Tibial nerve (tissue), 4 donors: Measurements from ENCODE around the gene APOBEC3H.

Experiments
- EP300 ChIP-seq, 2 donors: sonication (generic); formaldehyde crosslinking; IDR thresholded peaks; one replicate each; pipeline ENCODE4 v1.6.1; 2017; ENCODE audit warnings: antibody characterized with exemption in 2 of 2, mild to moderate bottlenecking in 1 of 2
- POLR2A ChIP-seq, 2 donors: fragments of 450-650 bp; IDR thresholded peaks; one replicate each; pipeline ENCODE4 v1.6.1; 2017; ENCODE audit warnings: antibody characterized with exemption in 2 of 2, mild to moderate bottlenecking in 2 of 2, moderate library complexity in 2 of 2
- TF ChIP-seq, protein P1 (sequence below), 5 experiments: fragments of 200-600 bp in 3 of 5; fragments of 450-650 bp in 2 of 5; sonication (generic) in 3 of 5; IDR thresholded peaks; one replicate each; pipeline ENCODE4 v1.5.1; 2016 to 2019; ENCODE audit warnings: antibody characterized with exemption in 5 of 5, mild to moderate bottlenecking in 3 of 5, moderate library complexity in 2 of 5

DNA sequence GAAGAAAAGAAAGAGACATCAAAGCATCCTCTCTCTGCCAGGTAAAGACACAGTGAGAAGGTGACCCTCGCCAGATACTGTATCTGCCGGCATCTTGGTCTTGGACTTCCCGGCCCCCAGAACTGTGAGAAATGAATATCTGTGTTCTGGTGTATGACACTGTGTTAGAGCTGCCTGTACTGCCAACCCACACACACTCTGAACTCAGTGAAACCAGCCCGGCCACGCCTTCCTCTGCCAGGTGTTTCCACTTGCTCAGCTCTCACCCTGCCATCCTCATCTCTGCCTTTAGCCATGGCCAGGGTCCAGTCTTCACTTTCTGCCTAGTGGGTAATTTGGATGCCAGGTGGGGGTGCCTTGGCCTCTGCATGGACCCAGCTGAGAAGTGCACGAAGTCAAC is 31.5 kb downstream of the APOBEC3H start:
- TF ChIP-seq, protein P1, sequence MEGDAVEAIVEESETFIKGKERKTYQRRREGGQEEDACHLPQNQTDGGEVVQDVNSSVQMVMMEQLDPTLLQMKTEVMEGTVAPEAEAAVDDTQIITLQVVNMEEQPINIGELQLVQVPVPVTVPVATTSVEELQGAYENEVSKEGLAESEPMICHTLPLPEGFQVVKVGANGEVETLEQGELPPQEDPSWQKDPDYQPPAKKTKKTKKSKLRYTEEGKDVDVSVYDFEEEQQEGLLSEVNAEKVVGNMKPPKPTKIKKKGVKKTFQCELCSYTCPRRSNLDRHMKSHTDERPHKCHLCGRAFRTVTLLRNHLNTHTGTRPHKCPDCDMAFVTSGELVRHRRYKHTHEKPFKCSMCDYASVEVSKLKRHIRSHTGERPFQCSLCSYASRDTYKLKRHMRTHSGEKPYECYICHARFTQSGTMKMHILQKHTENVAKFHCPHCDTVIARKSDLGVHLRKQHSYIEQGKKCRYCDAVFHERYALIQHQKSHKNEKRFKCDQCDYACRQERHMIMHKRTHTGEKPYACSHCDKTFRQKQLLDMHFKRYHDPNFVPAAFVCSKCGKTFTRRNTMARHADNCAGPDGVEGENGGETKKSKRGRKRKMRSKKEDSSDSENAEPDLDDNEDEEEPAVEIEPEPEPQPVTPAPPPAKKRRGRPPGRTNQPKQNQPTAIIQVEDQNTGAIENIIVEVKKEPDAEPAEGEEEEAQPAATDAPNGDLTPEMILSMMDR (IDR thresholded peaks at IDR 0.05), result no peak
- TF ChIP-seq POLR2A (IDR thresholded peaks at IDR 0.05), result no peak
- no peak for TF ChIP-seq EP300 (IDR thresholded peaks at IDR 0.05)
